GM21825 (cell line): ENCODE data around the gene GNL3.
A peak's percentile ranks its signal among the peaks of the same experiment; 100 is the strongest.

ENCODE experiments used
- ATAC-seq: cut with Tn5 transposase; IDR thresholded peaks from one replicate; pipeline ENCODE4 v1.9.1; 2021; ENCODE audit warnings: mild to moderate bottlenecking, moderate library complexity; ENCODE audit not compliant: unreplicated experiment

GNL3 gene

GRCh38 chr3:52688266-52688665, 2.4 kb downstream of the GNL3 start:
- ATAC-seq = no peak

DNA sequence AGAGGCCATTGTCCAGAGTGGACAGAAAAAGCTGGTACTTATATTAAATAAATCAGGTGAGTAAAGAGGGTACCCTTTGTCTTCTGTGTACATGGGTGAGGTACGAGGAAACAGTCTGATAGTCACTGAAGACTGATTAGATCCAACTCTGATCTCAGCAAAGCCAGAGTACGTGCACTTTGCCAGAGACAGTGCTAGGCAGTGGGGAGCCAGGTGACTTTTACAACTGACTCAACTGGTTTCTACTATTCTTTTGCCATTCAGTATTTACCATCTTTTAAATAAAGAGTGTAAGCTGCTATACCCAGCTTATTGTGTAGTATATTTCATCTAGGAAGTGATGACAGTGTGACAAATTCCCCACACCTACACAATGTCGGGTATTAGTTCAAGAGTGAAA, 3.3 kb downstream of the GNL3 start:
- ATAC-seq = no peak

DNA sequence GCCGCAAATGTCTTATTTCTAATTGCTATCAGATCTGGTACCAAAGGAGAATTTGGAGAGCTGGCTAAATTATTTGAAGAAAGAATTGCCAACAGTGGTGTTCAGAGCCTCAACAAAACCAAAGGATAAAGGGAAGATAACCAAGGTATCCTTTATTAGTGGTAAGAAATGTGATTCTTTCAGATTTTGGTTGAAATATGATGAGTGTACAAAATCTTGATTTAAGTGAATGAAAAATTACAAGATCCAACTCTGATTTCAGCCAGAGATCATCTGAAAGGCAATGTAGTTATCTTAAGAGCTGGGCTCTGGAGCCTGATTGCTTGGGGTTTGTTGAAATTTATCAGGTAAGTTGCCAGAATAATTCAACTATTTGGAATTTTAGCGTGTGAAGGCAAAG, 4.7 kb downstream of the GNL3 start:
- ATAC-seq = no peak

GRCh38 chr3:52693071-52693470, 7.2 kb downstream of the GNL3 start:
- ATAC-seq = no peak

GRCh38 chr3:52694528-52695189, 8.8 kb downstream of the GNL3 start:
- no peak for ATAC-seq

GRCh38 chr3:52695798-52696671, 10.2 kb downstream of the GNL3 start:
- ATAC-seq = no peak

- no peak for ATAC-seq
Observed at GRCh38 chr3:52696830-52697631, 11.2 kb downstream of the GNL3 start.

- no peak for ATAC-seq
Observed at GRCh38 chr3:52697632-52697965, 11.8 kb downstream of the GNL3 start.

GRCh38 chr3:52703341-52703740, 17.5 kb downstream of the GNL3 start:
- ATAC-seq = no peak

- peak; percentile 5 for ATAC-seq
Observed at GRCh38 chr3:52704611-52705437, 19.0 kb downstream of the GNL3 start.

DNA sequence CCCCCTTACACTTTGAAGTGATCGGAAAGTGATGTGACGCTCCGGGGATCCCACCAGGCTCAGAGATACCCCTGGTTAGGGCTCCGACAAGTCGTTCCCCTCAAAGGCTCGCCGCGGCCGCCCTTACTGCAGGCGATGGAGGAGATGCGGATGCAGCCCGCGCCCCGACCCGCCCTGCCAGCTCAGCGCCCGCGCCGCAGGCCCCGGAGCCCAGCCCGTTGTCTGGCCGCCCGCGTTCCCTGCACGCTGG, 19.5 kb downstream of the GNL3 start:
- ATAC-seq = no peak

DNA sequence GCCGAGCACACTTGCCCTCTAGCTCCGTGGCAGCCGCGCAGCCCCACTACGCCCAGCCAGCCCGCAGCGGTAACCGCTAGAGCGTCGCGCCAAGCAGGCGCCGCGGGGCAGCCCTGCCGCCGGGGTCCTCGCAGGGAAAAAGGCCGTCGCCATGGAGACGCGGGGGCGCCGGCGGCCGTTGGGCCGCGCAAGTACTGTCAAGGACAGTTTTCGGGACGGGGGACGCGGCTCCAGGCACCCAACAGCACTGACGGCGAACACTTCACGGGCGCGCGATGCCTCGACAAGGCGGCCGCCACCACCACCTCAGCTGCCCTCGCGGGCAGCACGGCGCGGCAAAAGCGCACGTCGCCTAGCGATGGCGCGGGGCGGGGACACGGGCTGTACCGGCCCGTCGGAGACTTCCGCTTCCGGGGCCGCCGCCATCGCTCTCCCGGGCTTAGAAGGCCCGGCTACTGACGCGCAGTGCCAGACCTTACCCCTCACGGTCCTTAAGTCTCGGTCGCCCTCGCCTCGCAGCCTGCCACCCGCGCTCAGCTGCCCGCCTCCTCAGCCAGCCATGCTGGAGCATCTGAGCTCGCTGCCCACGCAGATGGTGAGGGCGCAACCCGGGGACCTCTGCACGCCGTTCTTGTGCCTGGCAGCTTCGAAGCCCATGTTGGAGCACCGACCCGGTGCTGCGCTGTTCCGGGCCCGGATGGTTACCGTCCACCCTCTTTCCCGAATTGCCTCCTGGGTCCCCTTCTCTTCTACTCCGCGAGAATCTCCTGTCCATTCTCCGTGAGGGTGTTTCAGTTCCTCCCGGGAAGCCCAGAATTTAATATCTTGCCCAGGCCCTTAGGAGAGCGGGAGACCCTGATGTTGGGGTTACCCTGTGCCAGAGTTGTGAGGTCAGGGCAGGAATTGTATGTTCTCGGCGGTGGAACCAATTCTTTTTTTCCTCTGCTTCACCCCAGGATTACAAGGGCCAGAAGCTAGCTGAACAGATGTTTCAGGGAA, 20.2 kb downstream of the GNL3 start, which contains the start of the genes GLT8D1 and SPCS1:
Gene GLT8D1, minus strand, starts transcription at position 104 of the 999 bp plus-strand sequence. CDS start 5,331 bp downstream, outside the sequence.
Gene SPCS1, plus strand, starts transcription at position 419 of the 999 bp plus-strand sequence. Its CDS starts 141 bp downstream, at position 560.
- ATAC-seq = peak; percentile 67

- no peak for ATAC-seq
Observed at GRCh38 chr3:52707585-52707984, 21.8 kb downstream of the GNL3 start.

DNA sequence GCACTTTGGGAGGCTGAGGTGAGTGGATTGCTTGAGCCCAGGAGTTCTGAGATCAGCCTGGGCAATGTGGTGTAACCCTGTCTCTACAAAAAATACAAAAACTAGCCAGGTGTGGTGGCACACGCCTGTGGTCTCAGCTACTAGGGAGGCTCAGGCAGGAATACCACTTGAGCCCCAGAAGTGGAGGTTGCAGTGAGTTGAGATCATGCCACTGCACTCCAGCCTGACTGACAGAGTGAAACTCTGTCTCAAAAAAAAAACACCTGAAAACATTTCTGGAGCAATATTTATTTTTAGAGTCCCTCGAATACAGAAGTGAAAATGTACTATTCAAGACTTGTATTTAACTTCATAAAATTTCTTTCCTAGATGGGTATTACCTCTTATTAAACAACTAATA, 24.7 kb downstream of the GNL3 start:
- ATAC-seq = no peak

GRCh38 chr3:52712291-52713212, 26.7 kb downstream of the GNL3 start:
- no peak for ATAC-seq

GRCh38 chr3:52714335-52715302, 28.8 kb downstream of the GNL3 start:
- no peak for ATAC-seq

- ATAC-seq = no peak
Observed at GRCh38 chr3:52715714-52716305, 30.0 kb downstream of the GNL3 start.
